ENCODE data around the gene SOWAHA. TPM values are rescaled to one million over a fixed set of nuclear protein-coding genes. Genes with fewer than 3 reads are reported as not detected.

SOWAHA gene
- total RNA-seq, 1 donor from 2014 or later = not detected

GRCh38 chr5:132825834-132826391, 12.8 kb downstream of the SOWAHA start:
- H3K4me3 Mint-ChIP-seq = no peak overlapping the region
- Histone ChIP-seq H3F3A (ENCODE audit: low read depth) (peaks cover 20% of the 10 kb centered on the region), H3K4me2 (peak overlapping the region; percentile 79), H4K20me1 (ENCODE audit: low read depth) (no peaks in the 10 kb centered on the region), H3K36me3 (no peaks in the 10 kb centered on the region), H3K79me2 (ENCODE audit: low read depth) (no peaks in the 10 kb centered on the region), H2AFZ (replicated peaks) (peak overlapping the region; percentile 90), H3K4me3 (peak overlapping the region; percentile 44), H3K27me3 (peaks cover 100% of the 10 kb centered on the region), H3K9me3 (ENCODE audit: low read depth) (no peaks in the 10 kb centered on the region), H3K27ac (no peak overlapping the region), H3K4me1 (no peaks in the 10 kb centered on the region), H3K9ac (no peak overlapping the region)
- H3K4me1 Mint-ChIP-seq = peaks cover 3% of the 10 kb centered on the region
- peak; percentile 57 for DNase-seq (ENCODE audit: low spot score)
- peaks cover 35% of the 10 kb centered on the region for H3K27me3 Mint-ChIP-seq (ENCODE audit: insufficient read depth, low read depth)
- H3K36me3 Mint-ChIP-seq = peaks cover 3% of the 10 kb centered on the region
- TF ChIP-seq EZH2 (IDR thresholded peaks at IDR 0.05) (peak; percentile 90), CTCF (IDR thresholded peaks at IDR 0.05) (no peak)
- H3K27ac Mint-ChIP-seq = no peak overlapping the region
- peaks cover 2% of the 10 kb centered on the region for H3K9me3 Mint-ChIP-seq

GRCh38 chr5:132826424-132827082, 13.5 kb downstream of the SOWAHA start:
- Histone ChIP-seq H3K27me3 (peaks cover 100% of the 10 kb centered on the region), H3K4me1 (no peaks in the 10 kb centered on the region), H3K27ac (no peak overlapping the region), H3K9me3 (ENCODE audit: low read depth) (no peaks in the 10 kb centered on the region), H3K79me2 (ENCODE audit: low read depth) (no peaks in the 10 kb centered on the region), H3K4me3 (no peak overlapping the region), H3K9ac (no peak overlapping the region), H3K4me2 (no peak overlapping the region), H3K36me3 (no peaks in the 10 kb centered on the region), H4K20me1 (ENCODE audit: low read depth) (no peaks in the 10 kb centered on the region), H3F3A (ENCODE audit: low read depth) (peaks cover 20% of the 10 kb centered on the region), H2AFZ (replicated peaks) (no peak overlapping the region)
- Mint-ChIP-seq H3K4me1 (peaks cover 5% of the 10 kb centered on the region), H3K27me3 (ENCODE audit: insufficient read depth, low read depth) (peaks cover 39% of the 10 kb centered on the region), H3K4me3 (no peak overlapping the region), H3K9me3 (peaks cover 2% of the 10 kb centered on the region), H3K27ac (no peak overlapping the region), H3K36me3 (peaks cover 3% of the 10 kb centered on the region)
- no peak for DNase-seq (ENCODE audit: low spot score)
- no peak for TF ChIP-seq EZH2 (IDR thresholded peaks at IDR 0.05)
- no peak for TF ChIP-seq CTCF (IDR thresholded peaks at IDR 0.05)
- TF ChIP-seq EZH2phosphoT487 (IDR thresholded peaks at IDR 0.05) = no peak

GRCh38 chr5:132827943-132828673, 15.0 kb downstream of the SOWAHA start:
- H3K27me3 Mint-ChIP-seq (ENCODE audit: insufficient read depth, low read depth) = peaks cover 40% of the 10 kb centered on the region
- H4K20me1 ChIP-seq (ENCODE audit: low read depth) = no peaks in the 10 kb centered on the region

More at GRCh38 chr5:132827943-132828673, 15.0 kb downstream of the SOWAHA start:
- no peaks in the 10 kb centered on the region for H3K9me3 ChIP-seq (ENCODE audit: low read depth)
- DNase-seq (ENCODE audit: low spot score) = no peak
- peaks cover 3% of the 10 kb centered on the region for H3K36me3 Mint-ChIP-seq
- no peak overlapping the region for H3K4me2 ChIP-seq
- no peak overlapping the region for H3K27ac ChIP-seq
- no peak overlapping the region for H3K27ac Mint-ChIP-seq
- peaks cover 5% of the 10 kb centered on the region for H3K4me1 Mint-ChIP-seq
- no peak overlapping the region for H3K9ac ChIP-seq
- H3K27me3 ChIP-seq = peaks cover 100% of the 10 kb centered on the region
- no peaks in the 10 kb centered on the region for H3K79me2 ChIP-seq (ENCODE audit: low read depth)
- no peak overlapping the region for H2AFZ ChIP-seq (replicated peaks)
- H3K4me1 ChIP-seq = no peaks in the 10 kb centered on the region
- peaks cover 12% of the 10 kb centered on the region for H3F3A ChIP-seq (ENCODE audit: low read depth)
- TF ChIP-seq EZH2phosphoT487 (IDR thresholded peaks at IDR 0.05) (no peak), EZH2 (IDR thresholded peaks at IDR 0.05) (no peak), CTCF (IDR thresholded peaks at IDR 0.05) (no peak)
- H3K36me3 ChIP-seq = no peaks in the 10 kb centered on the region
- no peak overlapping the region for H3K4me3 ChIP-seq
- peak overlapping the region; percentile 31 for H3K4me3 Mint-ChIP-seq
- H3K9me3 Mint-ChIP-seq = peaks cover 2% of the 10 kb centered on the region
